Ectodermal cell (in vitro differentiated cells): ENCODE data around the gene PTCD1.
"Not testable (repeated sequence)": the region's sequence is repeated elsewhere in the genome, so short reads cannot be mapped to it uniquely, and the experiment has no call there.

ENCODE experiments used
- H3K27ac ChIP-seq: 2 replicates; pipeline ENCODE4 v1.7.0; 2013; ENCODE audit warnings: mild to moderate bottlenecking, low read depth, low read length; ENCODE audit not compliant: insufficient read depth, poor library complexity, severe bottlenecking
- H3K27me3 ChIP-seq: 2 replicates; pipeline ENCODE4 v1.7.0; 2013; ENCODE audit warnings: mild to moderate bottlenecking, low read length; ENCODE audit not compliant: insufficient read depth, control insufficient read depth, poor library complexity, severe bottlenecking
- H3K36me3 ChIP-seq: one replicate; pipeline ENCODE4 v1.7.0; 2013; ENCODE audit warnings: low read length; ENCODE audit not compliant: control insufficient read depth, insufficient read depth
- H3K4me1 ChIP-seq: one replicate; pipeline ENCODE4 v1.7.0; 2013; ENCODE audit warnings: low read length; ENCODE audit not compliant: control insufficient read depth, insufficient read depth
- H3K4me3 ChIP-seq: 2 replicates; pipeline ENCODE4 v1.7.0; 2013; ENCODE audit warnings: low read depth, low read length, control low read depth; ENCODE audit not compliant: insufficient read depth
- H3K9me3 ChIP-seq: 2 replicates; pipeline ENCODE4 v1.7.0; 2013; ENCODE audit warnings: mild to moderate bottlenecking, low read length, moderate library complexity; ENCODE audit not compliant: control insufficient read depth
- WGBS, 2 experiments: methylation state at CpG; one replicate each; pipeline ENCODE4 v1.1.7; 2013; ENCODE audit warnings: missing lambda C conversion rate in 2 of 2; 5-methylcytosine and 5-hydroxymethylcytosine counted together

The PTCD1 gene

DNA sequence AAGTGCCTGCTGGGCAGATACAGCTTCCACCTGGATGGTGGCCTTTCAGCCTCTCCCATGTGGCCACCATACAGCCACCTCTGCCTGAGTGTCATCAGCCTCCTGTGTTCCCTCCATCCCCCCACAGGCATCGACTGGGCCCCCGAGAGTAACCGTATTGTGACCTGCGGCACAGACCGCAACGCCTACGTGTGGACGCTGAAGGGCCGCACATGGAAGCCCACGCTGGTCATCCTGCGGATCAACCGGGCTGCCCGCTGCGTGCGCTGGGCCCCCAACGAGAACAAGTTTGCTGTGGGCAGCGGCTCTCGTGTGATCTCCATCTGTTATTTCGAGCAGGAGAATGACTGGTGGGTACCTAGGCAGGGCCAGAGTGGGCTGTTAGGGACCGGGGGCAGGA lies 50.7 kb downstream of the PTCD1 start:
- 96 to 97% methylated on average over 20 of the region's 20 CpGs for WGBS, 2 experiments
- Histone ChIP-seq H3K4me3 (no peak overlapping the region), H3K9me3 (no peaks in the 10 kb centered on the region), H3K4me1 (no peaks in the 10 kb centered on the region), H3K27ac (no peak overlapping the region), H3K36me3 (no peaks in the 10 kb centered on the region), H3K27me3 (no peaks in the 10 kb centered on the region)

DNA sequence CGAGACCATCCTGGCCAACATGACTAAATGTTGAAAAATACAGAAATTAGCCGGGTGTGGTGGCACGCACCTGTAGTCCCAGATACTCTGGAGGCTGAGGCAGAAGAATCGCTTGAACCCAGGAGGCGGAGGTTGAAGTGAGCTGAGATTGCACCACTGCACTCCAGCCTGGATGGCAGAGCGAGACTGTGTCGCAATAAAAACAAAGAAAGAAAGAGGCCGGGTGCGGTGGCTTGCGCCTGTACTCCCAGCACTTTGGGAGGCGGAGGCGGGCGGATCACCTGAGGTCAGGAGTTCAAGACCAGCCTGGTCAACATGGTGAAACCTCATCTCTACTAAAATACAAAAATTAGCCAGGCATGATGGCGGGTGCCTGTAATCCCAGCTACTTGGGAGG lies 51.4 kb downstream of the PTCD1 start:
- not testable (repeated sequence) for H3K9me3 ChIP-seq, H3K27ac ChIP-seq, H3K4me3 ChIP-seq, H3K27me3 ChIP-seq, H3K36me3 ChIP-seq, H3K4me1 ChIP-seq
- WGBS, 2 experiments, result 93 to 96% methylated on average over 14 of the region's 14 CpGs

DNA sequence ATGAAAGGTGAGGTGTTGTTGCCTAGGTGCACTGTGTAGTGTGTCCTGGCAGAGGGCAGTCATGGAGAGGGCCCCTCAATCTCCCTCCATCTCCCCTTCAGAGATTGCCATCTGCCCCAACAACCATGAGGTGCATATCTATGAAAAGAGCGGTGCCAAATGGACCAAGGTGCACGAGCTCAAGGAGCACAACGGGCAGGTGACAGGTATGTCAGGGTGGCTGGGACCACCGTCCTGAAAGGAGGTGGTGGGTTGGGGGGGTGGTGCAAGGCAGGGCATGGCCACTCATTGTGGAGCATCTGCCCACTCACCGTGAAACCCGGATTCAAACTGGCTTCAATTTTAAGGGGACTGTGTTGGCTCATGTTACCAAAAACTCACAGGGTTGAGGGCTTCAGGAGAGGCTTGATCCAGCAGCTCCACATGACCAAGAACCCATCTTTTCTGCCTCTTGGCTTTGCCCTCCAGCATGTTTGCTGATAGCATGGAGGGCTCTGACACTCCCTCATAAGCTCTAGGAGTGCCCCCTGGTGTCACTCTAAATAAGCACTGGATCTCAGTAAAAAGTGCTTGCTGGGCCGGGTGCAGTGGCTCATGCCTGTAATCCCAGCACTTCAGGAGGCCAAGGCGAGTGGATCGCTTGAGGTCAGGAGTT lies 51.9 kb downstream of the PTCD1 start:
- 89 to 91% methylated on average over 9 of the region's 9 CpGs for WGBS, 2 experiments
- Histone ChIP-seq H3K9me3 (no peaks in the 10 kb centered on the region), H3K36me3 (no peaks in the 10 kb centered on the region), H3K4me3 (no peak overlapping the region), H3K4me1 (no peaks in the 10 kb centered on the region), H3K27ac (no peak overlapping the region), H3K27me3 (no peaks in the 10 kb centered on the region)

DNA sequence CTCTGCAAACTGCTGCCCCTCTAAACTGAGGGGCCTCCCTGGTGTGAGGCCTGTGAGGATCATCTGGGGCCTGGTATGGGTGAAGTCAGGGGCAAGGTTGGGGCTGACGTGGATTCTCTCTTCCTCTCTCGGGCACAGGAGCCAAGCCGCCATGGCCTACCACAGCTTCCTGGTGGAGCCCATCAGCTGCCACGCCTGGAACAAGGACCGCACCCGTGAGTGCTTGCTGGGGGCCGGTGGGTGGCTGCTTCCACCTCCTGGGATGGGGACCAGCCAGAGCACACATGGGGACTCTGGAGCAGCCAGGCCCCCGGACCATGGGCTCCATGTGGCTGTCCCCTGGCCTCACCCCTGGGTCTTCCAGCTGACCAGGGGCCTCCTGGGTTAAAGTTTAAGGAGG lies 53.0 kb downstream of the PTCD1 start:
- no peaks in the 10 kb centered on the region for H3K36me3 ChIP-seq
- 96 to 97% methylated on average over 8 of the region's 8 CpGs for WGBS, 2 experiments
- H3K9me3 ChIP-seq, result no peaks in the 10 kb centered on the region
- no peak overlapping the region for H3K4me3 ChIP-seq
- H3K27me3 ChIP-seq, result no peaks in the 10 kb centered on the region
- no peaks in the 10 kb centered on the region for H3K4me1 ChIP-seq
- no peak overlapping the region for H3K27ac ChIP-seq

DNA sequence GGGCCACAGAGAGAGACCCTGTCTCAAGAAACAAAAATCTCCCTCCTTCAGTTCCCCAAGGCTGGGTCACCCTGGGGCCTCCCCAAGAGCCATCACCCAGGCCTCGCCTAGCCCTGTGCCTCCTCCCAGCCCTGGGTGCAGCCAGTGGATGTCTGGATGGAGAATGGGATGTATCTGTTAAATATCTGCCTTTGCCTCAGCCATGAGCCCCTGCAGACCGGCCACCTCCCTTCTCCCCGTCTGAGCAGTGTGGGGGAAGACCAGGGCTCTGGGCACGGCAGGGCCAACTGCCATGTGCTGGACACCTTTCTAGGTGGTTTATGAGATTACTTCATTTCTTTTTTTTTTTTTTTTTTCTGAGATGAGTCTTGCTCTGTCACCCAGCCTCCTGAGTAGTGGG lies 54.1 kb downstream of the PTCD1 start:
- H3K4me3 ChIP-seq, result no peak overlapping the region
- H3K9me3 ChIP-seq, result no peaks in the 10 kb centered on the region
- H3K4me1 ChIP-seq, result no peaks in the 10 kb centered on the region
- 92 to 94% methylated on average over 3 to 4 of the region's 4 CpGs for WGBS, 2 experiments
- H3K27me3 ChIP-seq, result no peaks in the 10 kb centered on the region
- H3K36me3 ChIP-seq, result no peaks in the 10 kb centered on the region
- H3K27ac ChIP-seq, result no peak overlapping the region

DNA sequence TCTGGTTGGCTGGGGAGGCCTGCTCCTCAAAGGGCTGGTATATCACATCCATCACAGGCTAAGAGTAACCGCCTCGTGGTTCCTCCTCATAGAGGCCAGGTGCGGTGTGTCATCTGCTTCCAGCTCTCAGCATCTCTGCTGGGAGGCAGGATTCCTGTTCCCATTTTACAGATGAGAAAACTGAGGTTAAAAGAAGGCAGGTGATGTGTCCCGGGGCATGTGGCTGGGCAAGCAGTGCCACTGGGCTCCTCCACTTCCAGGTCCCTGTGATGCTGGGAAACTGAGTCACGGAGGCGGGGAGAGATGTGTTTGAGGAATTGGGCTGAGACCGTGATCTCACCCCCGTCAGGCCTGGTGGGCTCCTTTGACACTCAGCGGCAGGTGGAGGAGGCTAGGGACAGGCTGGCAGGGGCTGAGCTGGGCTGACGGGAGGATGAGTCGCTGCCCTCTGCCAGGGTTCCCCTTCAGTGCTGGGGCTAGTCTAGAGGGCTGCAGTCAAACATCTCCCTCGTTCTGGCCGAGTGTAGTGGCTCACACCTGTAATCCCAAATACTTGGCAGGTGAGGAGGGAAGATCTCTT lies 54.7 kb downstream of the PTCD1 start:
- H3K4me3 ChIP-seq, result no peak overlapping the region
- WGBS, 2 experiments, result 92 to 95% methylated on average over 13 of the region's 13 CpGs

DNA sequence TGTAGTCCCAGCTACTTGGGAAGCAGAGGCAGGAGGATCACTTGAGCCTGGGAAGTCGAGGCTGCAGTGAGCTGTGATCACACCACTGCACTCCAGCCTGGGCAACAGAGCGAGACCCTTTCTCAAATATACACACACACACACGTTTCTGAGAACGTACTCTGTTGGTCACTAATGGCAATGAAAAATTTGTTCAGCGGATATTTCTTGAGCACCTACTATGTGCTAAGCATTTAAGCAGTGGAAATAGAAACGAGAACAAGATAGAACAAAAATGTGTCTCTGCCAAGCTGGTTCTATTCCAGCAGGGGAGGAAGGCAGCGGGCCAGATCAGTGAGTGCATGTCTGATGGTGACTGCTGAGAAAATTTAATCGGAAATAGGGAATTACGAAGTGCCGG lies 55.4 kb downstream of the PTCD1 start:
- Histone ChIP-seq H3K9me3 (no peaks in the 10 kb centered on the region), H3K27me3 (no peaks in the 10 kb centered on the region), H3K27ac (no peak overlapping the region), H3K36me3 (no peaks in the 10 kb centered on the region), H3K4me1 (no peaks in the 10 kb centered on the region), H3K4me3 (no peak overlapping the region)
- WGBS, 2 experiments, result 93 to 95% methylated on average over 10 of the region's 10 CpGs

More for the DNA sequence above, 54.7 kb downstream of the PTCD1 start:
- H3K27ac ChIP-seq, result no peak overlapping the region
- no peaks in the 10 kb centered on the region for H3K9me3 ChIP-seq
- H3K27me3 ChIP-seq, result no peaks in the 10 kb centered on the region
- no peaks in the 10 kb centered on the region for H3K36me3 ChIP-seq
- H3K4me1 ChIP-seq, result no peaks in the 10 kb centered on the region

DNA sequence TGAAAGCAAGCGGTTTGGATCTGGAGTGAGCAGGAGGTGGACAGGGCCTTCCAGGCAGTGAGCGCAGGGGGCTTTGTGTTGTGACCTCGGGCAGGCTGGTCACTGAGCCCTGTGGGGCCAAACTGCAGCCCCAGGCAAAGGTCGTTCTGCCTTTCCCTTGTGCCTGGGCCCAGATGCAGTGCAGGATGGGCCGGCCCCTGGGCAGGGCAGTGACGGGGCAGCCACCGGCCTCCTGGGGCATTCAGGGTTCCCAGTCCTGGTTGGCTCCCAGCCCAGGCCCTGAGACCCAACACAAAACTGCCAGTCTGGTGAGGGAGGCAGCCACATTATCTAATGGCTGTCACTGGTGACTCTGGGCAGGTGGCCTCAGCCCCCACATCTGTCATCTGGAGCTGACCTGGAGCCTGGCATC lies 56.9 kb downstream of the PTCD1 start:
- H3K27ac ChIP-seq, result no peak overlapping the region
- H3K27me3 ChIP-seq, result no peaks in the 10 kb centered on the region
- WGBS, 2 experiments, result 91 to 92% methylated on average over 7 of the region's 7 CpGs
- H3K4me3 ChIP-seq, result no peak overlapping the region
- H3K36me3 ChIP-seq, result no peaks in the 10 kb centered on the region
- no peaks in the 10 kb centered on the region for H3K4me1 ChIP-seq
- H3K9me3 ChIP-seq, result no peaks in the 10 kb centered on the region

DNA sequence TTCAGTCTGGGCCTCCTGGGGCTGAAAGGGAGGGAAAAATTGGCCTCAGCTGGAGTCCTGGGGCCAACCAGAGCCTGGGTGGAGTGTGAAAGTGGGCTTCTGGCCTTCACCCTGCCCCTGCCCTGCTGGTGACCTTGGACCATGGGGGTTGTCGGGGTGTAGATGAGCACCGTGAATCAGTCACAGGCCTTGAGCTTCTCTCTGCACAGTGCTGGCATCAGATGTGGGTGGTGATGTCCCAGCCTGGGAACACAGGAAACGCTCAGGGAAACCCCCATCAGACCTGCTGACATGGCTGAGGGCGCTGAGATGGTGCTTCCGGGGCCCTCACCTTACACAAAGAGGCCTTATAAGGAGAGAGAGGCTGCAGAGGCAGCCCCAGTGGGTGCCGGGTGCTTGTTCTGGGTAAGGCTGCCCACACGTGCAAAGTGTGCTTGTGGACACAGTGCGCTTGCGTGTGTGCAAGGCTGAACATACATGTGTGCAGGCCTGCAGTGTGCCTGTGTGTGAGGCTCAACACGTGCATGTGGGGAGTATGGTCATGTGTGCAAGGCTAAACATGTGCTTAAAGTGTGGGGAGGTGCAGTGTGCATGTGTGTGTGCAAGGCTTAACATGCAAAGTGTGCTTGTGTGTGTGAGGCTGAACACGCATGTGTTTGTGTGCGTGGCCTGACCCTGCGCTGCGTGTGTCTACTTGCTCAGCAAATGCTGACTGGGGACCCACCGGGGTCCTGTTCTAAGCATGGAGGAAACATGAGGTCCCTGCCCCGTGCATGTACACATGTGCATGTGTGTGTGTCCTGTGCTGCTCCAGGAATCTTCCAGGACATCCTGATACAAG lies 57.6 kb downstream of the PTCD1 start:
- Histone ChIP-seq H3K36me3 (no peaks in the 10 kb centered on the region), H3K4me3 (no peak overlapping the region), H3K4me1 (no peaks in the 10 kb centered on the region), H3K27me3 (no peaks in the 10 kb centered on the region), H3K27ac (no peak overlapping the region), H3K9me3 (no peaks in the 10 kb centered on the region)
- 94 to 95% methylated on average over 16 of the region's 16 CpGs for WGBS, 2 experiments

DNA sequence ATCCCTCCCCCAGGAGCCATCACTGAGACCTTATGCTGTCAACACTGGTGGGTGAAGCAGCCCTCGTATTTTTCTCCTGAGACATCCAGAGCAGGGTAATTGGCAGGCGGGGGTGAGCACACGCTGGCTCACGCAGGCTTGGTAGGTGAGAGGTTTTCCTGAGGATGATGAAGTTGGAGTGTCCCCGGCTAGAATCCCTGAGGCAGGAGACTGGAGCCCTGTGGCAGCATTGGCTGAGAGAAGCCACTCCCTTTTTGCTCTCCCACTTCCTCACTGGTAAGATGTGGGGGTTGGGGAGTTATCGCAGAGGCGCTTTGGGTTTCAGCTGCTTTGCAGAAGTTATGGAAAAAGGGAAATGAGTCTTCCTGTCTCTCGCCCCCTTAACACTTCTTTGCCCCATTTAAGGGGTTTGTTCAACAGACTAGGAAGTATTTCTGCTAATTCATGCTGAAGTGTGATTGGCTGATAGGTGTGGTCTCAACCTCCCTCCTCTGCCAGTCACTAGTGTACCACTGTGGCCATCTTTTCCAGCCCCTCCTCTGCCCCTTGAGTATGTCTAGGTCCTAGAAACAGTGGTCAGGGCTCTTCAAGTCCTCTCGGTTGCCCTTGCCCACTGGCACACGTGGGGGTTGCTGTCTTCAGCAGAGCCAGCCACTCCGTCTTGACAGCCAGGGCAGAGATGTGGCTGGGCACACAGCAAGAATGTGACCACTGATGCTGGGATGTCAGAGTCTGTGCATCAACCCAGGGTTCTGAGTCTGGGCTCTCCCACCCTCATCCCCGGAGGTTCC lies 58.4 kb downstream of the PTCD1 start:
- H3K27me3 ChIP-seq, result no peaks in the 10 kb centered on the region
- 91 to 92% methylated on average over 12 of the region's 12 CpGs for WGBS, 2 experiments
- no peaks in the 10 kb centered on the region for H3K36me3 ChIP-seq
- H3K4me3 ChIP-seq, result no peak overlapping the region
- H3K4me1 ChIP-seq, result no peaks in the 10 kb centered on the region
- no peaks in the 10 kb centered on the region for H3K9me3 ChIP-seq
- H3K27ac ChIP-seq, result no peak overlapping the region
